ENCODE data around the gene ABTB2. TPM values are rescaled to one million over a fixed set of nuclear protein-coding genes. Genes with fewer than 3 reads are reported as not detected.

ABTB2 gene
- total and polyA plus RNA-seq, 2 of the 8 experiments (the other 6 are each of a cell fraction or from before 2014, with no cell fraction given), result 7.7 to 10.2 TPM

DNA sequence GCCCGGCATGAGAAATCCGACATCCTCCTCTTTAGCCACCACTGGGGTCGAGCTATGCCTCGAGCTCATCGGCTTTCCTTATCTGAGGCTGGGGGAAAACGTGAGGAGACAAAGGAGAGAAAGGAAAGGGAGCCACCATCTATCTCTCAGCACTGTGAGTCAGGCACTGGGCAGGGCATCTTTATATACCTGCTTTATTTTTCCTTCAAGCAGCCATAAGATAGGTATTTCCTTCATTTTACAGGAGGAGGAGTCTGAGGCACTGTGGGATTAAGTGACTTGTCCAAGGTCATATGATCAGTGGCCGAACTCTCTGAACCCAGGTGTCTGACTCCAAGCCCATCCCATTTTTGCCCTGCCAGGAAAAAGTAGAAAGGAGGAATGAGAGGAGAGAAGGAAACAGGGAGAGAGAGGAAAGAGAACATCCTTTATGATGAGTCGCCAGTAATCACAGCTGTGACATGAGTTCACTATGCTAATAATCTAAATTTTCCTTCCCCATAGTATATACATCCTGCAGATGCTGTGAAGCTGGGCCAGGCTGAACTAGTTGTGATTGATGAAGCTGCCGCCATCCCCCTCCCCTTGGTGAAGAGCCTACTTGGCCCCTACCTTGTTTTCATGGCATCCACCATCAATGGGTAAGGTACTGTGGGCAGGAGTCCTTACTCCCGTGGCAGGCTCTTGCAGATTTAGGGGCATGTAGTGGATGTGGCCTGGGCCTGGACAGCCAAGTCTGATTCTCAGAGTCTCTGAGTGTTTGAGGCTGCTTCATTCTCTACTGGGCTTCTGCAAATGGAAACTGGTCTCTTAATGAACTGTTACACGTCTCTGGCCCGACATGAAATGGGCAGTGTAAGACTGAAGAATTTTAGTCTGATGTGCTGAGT is 230.6 kb downstream of the ABTB2 start:
- H2BK120ac ChIP-seq (replicated peaks; ENCODE audit: low read depth, low read length), result no peak overlapping the region
- H2BK12ac ChIP-seq (ENCODE audit: low read depth, low read length), result no peak overlapping the region
- H3K36me3 ChIP-seq (ENCODE audit: control insufficient read depth in 2 of 4, insufficient read depth in 4 of 4, low read length in 3 of 4), result peaks cover 20 to 69% (median 54%) of the 10 kb centered on the region in 4 experiments
- H3K23ac ChIP-seq (ENCODE audit: insufficient read length), result no peak overlapping the region
- no peaks in the 10 kb centered on the region for H3K79me2 ChIP-seq (ENCODE audit: control insufficient read depth in 1 of 2, insufficient read depth in 2 of 2, low read length in 2 of 2)
- no peak overlapping the region for H4K91ac ChIP-seq (replicated peaks; ENCODE audit: insufficient read length, low read length)
- 90% methylated on average over 12 of the region's 12 CpGs; no CpG with 5 or more reads in 1 of the 2 experiments for WGBS, 2 experiments (ENCODE audit: extremely low coverage in 1 of 2, insufficient coverage in 1 of 2, insufficient read length in 1 of 2, insufficient replicate concordance in 2 of 2, low coverage in 1 of 2, low lambda C conversion rate in 2 of 2, missing lambda C conversion rate in 1 of 2)
- H3K14ac ChIP-seq (ENCODE audit: insufficient read length), result no peak overlapping the region
- no peak overlapping the region for H4K8ac ChIP-seq (ENCODE audit: extremely low read depth, insufficient read depth, low read length)
- peaks cover 0 to 7% of the 10 kb centered on the region in 2 experiments for H4K20me1 ChIP-seq (replicated peaks in 1 of 2; ENCODE audit: control insufficient read depth in 1 of 2, insufficient read depth in 2 of 2, low read length in 2 of 2)
- DNase-seq (ENCODE audit: low read depth in 1 of 2, low spot score in 2 of 2) (no peak), FAIRE-seq (no peak)
- H3K27me3 ChIP-seq (replicated peaks in 1 of 4; ENCODE audit: control insufficient read depth in 3 of 4, extremely low read depth in 1 of 4, insufficient read depth in 3 of 4, low read length in 3 of 4), result no peaks in the 10 kb centered on the region
- H3K4me2 ChIP-seq (ENCODE audit: insufficient read depth in 1 of 2, low read depth in 2 of 2, low read length in 2 of 2), result no peak overlapping the region
- H3K9ac ChIP-seq (replicated peaks in 1 of 4; ENCODE audit: extremely low read depth in 1 of 4, low read depth in 3 of 4, low read length in 3 of 4), result no peak overlapping the region
- H2AK5ac ChIP-seq (ENCODE audit: low read depth, low read length), result no peak overlapping the region
- H2BK20ac ChIP-seq (ENCODE audit: low read length), result no peak overlapping the region
- H2BK5ac ChIP-seq (ENCODE audit: low read depth, low read length), result no peak overlapping the region
- H4K5ac ChIP-seq (ENCODE audit: insufficient read length, low read depth, low read length), result no peak overlapping the region
- H3K18ac ChIP-seq (ENCODE audit: extremely low read depth, low read length), result no peak overlapping the region
- H3K4me3 ChIP-seq (ENCODE audit: extremely low read depth in 1 of 4, insufficient read depth in 2 of 4, low read depth in 3 of 4, low read length in 4 of 4), result no peak overlapping the region
- H3K4me1 ChIP-seq (replicated peaks in 1 of 4; ENCODE audit: control insufficient read depth in 3 of 4, insufficient read depth in 4 of 4, low read length in 3 of 4), result no peaks in the 10 kb centered on the region
- H3K56ac ChIP-seq (replicated peaks; ENCODE audit: insufficient read length, low read depth, low read length), result no peak overlapping the region
- POLR2A ChIA-PET (ENCODE audit: partially characterized antibody), result interaction anchor here (1.2 kb wide), 1 partner anchor 21 kb away, joined by 7 read pairs; the partner anchor contains the start of gene NAT10
- no peak overlapping the region for H2BK15ac ChIP-seq (ENCODE audit: low read length)
- H3K79me1 ChIP-seq (ENCODE audit: low read depth, low read length), result no peaks in the 10 kb centered on the region
- H2AFZ ChIP-seq (ENCODE audit: low read length), result no peak overlapping the region
- no peak overlapping the region for H3K27ac ChIP-seq (ENCODE audit: low read depth, low read length)
- CTCF ChIA-PET (ENCODE audit: partially characterized antibody), result no interaction called here
- no peak overlapping the region for H3K4ac ChIP-seq (replicated peaks; ENCODE audit: insufficient read length, low read depth, low read length)
- no peaks in the 10 kb centered on the region for H3K23me2 ChIP-seq (ENCODE audit: low read depth, low read length)
- H3K9me3 ChIP-seq (ENCODE audit: insufficient read depth in 2 of 2, low read depth in 1 of 2, low read length in 1 of 2), result no peaks in the 10 kb centered on the region
- TF ChIP-seq GTF2F1 (IDR thresholded peaks at IDR 0.05; ENCODE audit: borderline replicate concordance, low read depth, low read length), result no peak
- TF ChIP-seq MAX (IDR thresholded peaks at IDR 0.05), result no peak
- TF ChIP-seq, protein P1, sequence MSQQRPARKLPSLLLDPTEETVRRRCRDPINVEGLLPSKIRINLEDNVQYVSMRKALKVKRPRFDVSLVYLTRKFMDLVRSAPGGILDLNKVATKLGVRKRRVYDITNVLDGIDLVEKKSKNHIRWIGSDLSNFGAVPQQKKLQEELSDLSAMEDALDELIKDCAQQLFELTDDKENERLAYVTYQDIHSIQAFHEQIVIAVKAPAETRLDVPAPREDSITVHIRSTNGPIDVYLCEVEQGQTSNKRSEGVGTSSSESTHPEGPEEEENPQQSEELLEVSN (IDR thresholded peaks at IDR 0.05), result no peak
- no peak for TF ChIP-seq POLR2A (IDR thresholded peaks at IDR 0.05; ENCODE audit: control extremely low read depth in 1 of 2, low read depth in 2 of 2, low read length in 2 of 2)
- no peak for TF ChIP-seq BACH1 (IDR thresholded peaks at IDR 0.05; ENCODE audit: low read length)
- no peak for TF ChIP-seq RFX5 (IDR thresholded peaks at IDR 0.05; ENCODE audit: borderline replicate concordance, low read depth, low read length)
- TF ChIP-seq JUN (IDR thresholded peaks at IDR 0.05; ENCODE audit: low read depth, low read length), result no peak
- TF ChIP-seq SAP30 (IDR thresholded peaks at IDR 0.05; ENCODE audit: insufficient read depth, insufficient replicate concordance, low read length), result no peak
- TF ChIP-seq RXRA (IDR thresholded peaks at IDR 0.05; ENCODE audit: insufficient read depth, low read depth, low read length), result no peak
- no peak for TF ChIP-seq CBX5 (IDR thresholded peaks at IDR 0.05; ENCODE audit: low read depth, low read length)
